GM18511 (cell line): ENCODE measurements around the gene SUSD3.

Experiments used
- ATAC-seq: cut with Tn5 transposase; IDR thresholded peaks from one replicate; pipeline ENCODE4 v1.9.1; 2021; ENCODE audit warnings: mild to moderate bottlenecking, moderate library complexity; ENCODE audit not compliant: unreplicated experiment

SUSD3 gene

DNA sequence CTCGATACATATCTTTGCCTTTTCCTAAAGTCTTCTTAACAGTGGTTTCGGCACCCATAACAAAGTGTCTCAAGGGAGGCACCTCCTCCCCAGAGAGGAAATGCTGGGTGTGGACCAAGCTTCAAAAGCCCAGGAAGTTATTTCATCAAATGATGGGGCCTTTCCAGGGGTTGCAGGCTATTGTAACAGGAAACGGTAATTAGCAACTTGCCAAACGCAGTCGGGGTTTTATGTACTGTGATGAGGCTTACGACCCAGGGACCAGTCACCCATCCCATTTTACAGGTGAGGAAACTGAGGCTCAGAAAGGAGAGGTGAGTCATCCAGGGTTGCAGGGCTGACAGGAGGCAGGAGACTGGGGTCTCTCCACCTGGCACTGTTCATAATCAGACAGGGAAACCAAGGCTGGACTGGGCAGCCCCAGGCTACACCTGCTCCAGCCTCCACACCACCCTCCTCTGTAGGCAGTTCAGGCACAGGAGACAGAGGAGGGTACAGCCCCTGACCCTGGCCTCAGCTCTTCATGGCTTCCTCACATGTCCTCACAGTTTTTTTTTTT lies 30.0 kb upstream of the SUSD3 start:
- ATAC-seq, result no peak

DNA sequence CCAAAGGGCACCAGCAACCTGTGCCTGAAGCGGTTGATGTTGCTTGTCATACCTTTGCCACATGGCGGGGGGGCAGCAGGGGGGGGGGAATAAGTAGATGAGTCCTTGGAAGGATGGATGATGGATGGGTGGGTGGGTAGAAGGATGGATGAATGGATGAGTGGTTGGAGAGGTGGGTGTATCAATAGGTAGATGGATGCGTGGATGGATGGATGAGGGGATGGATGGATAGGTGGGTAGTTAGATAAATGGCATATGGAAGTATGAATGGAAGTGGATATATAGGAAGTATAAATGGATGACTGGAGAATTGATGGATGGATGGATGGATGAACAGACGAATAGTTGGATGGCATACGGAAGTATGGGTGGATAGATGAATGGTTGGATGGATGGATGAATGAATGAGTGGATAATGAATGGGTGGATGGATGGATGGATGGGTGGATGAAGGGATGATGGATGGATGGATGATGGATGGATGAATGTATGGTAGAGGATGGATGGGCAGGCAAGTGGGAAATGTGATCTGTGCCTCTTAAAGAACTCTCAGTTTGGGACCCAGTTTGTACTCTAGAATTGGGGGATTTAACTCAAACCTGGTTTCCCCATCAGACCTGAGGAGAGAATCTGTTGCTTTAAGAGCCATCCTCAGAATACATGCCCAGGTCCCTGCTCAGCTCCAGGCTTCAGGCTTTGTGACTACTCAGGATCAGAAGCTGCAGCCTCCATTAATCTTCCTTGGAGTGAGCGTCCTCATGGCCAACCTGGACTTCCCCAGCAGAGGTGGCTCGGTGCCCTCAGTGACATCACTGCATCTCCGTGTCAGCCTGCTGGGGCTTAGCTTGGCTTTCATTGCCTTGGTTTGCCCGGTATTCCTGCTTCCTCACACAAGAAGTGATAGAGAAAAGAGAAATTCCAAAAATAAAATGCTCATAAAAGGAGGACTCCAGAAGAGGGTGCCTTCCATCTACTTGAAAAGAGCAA lies 27.6 kb upstream of the SUSD3 start:
- no peak for ATAC-seq

DNA sequence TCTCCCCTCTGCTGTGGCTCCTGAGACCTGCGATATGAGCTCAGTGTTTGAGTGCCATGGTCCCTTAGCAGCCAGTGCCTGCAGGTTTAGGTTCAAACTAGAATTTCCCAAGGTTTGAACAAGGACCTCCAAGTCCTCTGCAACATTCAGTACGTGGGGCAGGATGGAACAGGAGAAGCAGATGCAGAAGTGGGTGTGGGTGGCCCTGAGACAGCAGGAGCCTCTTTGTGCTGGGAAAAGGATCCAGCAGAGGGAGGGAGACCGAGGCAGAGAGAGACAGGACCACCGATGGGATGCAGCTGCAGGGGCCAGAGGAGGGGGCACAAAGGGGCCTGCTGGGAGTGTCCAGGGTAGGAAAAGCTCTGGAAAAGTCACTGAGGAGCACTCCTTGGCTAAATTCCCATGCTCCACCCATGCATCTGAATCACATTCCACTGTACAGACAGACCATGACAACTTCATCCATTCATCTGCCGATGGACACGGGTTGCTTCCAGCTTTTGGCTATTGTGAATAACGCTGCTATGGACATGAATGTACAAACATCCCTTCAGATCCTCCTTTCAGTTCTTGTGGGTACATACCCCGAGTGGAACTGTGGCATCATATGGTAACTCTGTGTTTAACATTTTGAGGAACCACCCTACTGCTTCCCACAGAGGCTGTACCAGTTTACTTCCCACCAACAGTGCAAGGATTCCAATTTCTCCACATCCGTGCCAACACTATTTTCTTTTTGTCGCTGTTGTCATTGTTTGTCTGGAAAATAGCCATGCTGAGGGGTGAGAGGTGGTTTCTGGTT lies 26.7 kb upstream of the SUSD3 start:
- no peak for ATAC-seq

DNA sequence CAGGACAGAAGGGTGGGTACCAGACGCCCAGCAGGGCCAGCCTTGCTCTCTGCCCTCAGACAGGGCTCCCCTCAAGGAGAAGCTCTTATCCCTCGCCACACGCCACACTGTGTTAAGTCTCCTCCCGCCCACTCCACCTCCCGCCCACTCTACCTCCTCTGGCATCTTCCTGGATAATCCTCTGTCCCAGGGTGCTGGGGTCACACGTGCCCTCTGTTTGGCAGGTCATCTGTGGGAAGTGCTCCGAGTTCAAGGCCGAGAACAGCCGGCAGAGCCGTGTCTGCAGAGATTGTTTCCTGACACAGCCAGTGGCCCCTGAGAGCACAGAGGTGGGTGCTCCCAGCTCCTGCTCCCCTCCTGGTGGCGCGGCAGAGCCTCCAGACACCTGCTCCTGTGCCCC lies 26.0 kb upstream of the SUSD3 start:
- no peak for ATAC-seq

DNA sequence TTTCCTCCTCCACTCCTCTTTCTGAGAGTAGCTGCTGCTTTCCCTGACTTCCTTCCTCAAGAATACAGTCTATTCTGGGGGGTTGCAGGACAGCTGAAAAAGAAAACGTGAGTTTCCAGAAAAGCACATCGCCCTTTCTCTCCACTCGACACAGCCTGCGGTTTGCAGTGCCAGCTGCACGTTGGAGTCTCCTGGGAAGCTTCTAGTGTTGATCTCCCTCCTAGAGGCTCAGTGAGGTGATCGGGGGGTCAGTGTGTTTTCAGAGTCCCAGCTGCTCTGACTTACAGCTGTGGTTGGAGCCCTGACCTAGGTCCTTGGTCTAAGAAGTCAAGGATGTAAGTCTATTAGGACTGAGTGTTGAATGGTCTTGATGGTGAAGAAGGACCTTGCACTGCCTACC lies 25.0 kb upstream of the SUSD3 start:
- no peak for ATAC-seq

DNA sequence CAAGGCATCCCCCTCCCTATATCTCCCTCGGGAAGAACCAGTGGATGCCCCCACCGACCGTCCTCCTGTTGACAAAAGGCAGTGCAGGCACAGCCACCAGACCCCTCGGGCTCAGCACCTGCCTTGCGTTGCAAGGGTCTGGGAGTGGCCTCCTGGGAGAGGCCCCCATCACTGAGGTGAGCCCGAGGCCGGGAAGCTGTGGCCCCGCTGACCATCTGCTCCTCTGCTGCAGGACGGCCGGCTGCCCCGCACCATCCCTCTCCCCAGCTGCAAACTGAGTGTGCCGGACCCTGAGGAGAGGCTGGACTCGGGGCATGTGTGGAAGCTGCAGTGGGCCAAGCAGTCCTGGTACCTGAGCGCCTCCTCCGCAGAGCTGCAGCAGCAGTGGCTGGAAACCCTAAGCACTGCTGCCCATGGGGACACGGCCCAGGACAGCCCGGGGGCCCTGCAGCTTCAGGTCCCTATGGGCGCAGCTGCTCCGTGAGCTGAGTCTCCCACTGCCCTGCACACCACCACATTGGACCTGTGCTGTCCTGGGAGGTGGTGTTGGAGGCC lies 23.3 kb upstream of the SUSD3 start:
- no peak for ATAC-seq

DNA sequence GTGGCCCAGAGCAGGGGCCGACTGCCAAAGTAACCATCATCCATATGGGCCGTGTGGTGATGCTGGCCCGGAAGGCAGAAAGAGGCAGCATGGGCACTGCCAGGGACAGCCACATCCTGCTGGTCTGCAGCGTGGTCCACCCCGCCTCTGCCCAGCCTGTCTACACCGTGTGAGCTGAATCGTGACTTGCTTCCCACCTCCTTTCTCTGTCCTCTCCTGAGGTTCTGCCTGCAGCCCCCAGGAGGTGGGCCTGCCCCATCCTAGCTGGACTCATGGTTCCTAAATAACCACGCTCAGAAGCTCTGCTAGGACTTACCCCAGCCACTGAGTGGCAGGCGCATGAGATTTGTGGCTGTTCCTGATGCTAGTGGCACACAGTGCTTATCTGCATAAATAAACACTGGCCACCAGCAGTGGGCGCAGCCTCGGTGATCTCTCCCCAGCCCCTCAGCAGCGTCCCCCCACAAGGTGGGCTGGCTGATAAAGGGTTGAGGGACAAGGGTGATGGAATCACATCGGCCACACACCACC lies 22.6 kb upstream of the SUSD3 start:
- no peak for ATAC-seq

DNA sequence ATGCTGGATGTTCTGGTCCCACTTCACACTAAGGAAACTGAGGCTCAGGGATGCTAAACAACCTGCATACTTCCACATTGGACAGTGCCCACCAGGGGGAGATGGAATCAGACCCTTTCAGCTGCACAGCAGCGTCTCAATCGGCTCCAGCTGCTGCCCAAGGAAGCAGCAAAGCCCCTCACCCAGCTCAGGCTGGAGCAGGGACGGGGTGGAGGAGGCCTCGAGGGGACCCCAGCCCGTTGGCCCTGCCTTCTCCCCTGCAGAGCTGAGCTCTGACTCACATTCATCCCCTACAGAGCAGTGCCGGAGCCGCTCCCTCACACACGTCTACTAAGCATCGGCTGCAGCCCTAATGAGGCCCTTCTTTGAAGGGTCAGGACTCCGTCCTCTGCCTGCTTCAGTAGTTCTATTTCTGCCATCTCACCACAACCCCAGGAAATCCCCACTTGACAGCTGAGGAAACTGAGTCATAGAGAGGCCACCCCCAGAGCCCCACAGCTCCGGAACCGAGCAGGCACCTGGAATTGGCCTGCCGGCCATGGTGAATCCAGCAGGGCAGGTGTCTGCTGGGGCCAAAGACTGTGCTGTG lies 21.5 kb upstream of the SUSD3 start:
- ATAC-seq, result no peak

DNA sequence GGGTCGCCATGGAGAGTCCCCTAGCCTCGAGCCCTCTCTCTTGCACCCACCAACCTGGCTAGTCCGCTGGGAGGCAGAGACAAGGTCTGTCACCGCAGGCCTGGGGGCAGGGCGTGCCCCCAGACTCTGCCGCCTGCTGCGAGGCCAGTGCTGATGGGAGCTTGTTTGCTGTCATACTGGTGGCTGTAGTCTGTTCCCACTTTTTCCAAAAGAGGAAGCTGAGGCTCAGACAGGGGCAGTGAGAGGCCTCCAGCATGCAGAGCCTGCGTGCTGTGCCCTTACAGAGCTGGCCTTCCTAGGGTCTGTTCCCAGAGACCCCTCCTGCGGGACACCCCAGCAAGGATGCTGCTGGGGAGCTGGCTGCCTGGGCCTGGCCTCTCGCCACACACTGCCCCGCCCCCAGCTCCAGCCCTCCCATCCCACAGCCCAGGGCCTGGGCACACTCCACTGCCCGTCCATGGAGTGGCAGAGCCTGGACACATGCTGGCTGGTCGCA lies 21.0 kb upstream of the SUSD3 start:
- no peak for ATAC-seq

DNA sequence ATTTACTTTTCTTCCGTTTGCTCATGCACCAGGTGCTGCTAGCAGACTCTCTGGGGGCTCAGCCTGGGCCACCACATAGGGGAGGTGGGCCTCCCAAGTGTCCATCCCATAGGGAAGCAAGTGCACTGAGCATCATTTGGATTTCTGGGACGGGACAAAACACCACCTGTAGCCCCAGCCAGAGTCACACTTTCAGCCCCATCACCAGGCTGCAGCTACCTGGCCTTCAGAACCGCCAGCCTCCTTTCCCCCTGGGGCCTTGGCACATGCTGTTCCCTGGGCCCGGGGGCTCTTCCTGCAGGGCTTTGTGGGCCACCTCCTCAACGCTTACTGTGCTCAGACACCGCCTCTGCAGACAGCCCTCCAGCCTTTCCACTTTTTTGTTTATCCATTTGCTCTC lies 19.6 kb upstream of the SUSD3 start:
- no peak for ATAC-seq

DNA sequence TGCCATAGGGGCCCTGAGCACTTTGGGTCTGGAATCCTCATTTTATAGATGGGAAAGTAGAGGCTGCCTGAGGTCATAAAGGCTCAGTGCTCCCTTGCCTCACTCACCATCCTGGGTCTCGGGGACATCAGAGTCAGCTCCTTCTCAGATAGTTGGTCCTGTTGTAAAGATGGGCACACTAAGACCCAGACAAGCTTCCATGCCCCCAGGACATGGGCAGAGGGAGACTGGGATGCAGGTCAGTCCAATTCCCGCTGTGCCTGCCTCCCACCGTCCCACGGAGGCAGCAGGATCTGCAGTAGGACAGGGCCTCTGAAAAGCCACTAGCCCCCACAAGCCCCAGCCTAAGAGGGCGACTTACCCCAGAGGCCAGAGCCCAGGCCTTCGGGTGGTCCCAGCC lies 19.0 kb upstream of the SUSD3 start:
- no peak for ATAC-seq

DNA sequence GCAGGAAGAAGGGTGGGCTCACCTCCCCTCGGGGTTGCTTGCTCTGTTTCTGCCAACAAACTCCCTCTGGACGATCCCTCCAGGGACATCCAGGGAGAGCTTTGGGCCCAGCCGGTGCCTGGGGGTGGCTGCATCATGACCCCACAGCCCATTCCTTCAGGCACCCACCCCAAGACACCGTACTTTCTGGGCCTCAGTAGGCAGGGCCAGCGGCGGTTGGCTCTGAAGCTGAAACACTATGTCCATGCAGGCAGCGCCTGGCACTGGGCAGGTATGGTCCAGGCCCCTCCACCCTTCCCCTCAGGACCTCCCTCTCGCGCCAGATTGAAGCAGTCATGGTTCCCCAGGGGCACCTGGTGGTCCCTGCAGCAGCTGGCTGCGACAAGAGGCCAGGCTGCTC lies 18.5 kb upstream of the SUSD3 start:
- ATAC-seq, result no peak

DNA sequence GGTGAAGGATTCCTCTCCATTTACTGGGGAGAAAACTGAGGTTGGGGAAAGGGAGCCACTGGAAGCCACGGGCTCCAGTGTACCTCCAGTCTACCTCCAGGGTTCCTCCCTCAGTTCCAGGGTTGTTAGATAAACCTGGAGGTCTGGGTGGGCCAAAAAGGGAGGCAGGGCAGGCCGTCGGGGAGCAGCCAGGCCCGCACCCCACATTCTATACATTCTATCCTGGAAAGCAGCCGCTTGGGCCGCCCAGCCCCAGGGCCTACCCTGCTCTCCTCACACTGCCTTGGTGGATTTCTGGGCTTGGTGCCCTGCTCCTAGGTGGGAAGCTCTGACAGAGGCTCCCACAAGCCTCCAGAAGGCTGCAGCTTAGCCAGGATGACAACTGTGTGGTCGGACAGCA lies 18.1 kb upstream of the SUSD3 start:
- ATAC-seq, result no peak

DNA sequence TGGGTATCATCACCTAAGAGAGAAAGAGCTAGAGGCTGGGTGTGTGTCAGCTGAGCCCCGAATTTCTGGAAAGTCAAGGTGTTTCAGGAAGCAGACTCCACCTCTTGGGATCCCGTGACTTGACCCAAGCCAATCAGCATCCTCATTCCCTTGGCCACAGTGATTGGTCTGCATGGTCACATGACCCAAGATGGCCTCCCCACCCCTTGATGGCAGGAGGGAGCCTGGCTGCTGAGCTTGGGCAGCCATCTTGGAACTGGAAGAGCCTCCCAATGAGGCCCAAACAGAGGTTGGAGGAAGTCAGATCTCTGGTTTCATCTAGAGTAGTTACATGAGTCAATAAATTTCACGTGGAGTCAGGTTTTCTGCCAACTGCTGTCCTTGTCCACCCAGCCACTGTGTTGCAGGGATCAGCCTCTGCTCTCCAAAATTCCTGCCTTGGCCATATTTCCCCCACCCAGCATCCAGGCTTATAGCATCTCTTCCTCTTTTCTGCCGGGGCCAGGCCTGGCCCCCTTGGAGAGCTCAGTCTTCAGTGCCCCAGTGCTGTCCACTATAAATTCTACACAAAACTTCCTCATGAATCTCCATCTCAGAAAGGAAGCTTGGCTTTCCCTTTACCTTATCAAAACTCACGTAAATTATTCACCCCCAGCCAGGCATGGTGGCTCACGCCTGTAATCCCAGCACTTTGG lies 17.2 kb upstream of the SUSD3 start:
- no peak for ATAC-seq

DNA sequence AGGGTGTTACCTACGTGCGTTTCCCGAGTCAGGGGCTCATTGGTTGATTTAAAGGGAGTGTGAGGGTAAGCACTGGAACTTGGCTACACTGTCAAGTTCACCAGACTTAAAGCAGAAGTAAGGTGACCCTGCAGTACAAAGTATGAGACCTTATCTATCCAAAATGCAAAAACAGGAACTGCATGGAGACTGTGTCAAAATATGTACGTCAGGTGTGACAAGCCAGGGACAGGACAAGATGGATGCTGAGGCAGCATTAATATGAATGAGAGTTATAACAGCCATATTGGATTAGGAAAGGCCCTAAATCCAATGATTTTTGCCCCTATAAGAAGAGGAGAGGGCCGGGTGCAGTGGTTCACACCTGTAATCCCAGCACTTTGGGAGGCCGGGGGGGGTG lies 15.4 kb upstream of the SUSD3 start:
- no peak for ATAC-seq

DNA sequence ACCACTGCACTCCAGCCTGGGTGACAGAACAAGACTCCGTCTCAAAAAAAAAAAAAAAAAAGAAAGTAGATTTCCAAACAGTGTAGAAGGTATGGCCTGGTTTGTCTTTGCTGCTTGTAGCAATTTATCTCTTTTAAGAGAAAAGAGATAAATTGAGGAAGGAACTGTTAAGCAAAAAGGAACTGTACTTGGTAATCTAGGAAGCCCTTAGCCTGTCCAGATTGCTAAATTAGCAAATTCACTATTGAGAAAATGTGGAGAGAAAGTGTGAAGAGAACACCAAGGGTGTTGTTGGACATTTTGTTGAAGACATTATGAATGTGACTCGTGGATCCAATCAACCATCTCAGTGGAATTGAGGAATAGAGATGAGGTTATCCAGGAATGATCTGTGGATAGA lies 13.0 kb upstream of the SUSD3 start:
- ATAC-seq, result no peak

DNA sequence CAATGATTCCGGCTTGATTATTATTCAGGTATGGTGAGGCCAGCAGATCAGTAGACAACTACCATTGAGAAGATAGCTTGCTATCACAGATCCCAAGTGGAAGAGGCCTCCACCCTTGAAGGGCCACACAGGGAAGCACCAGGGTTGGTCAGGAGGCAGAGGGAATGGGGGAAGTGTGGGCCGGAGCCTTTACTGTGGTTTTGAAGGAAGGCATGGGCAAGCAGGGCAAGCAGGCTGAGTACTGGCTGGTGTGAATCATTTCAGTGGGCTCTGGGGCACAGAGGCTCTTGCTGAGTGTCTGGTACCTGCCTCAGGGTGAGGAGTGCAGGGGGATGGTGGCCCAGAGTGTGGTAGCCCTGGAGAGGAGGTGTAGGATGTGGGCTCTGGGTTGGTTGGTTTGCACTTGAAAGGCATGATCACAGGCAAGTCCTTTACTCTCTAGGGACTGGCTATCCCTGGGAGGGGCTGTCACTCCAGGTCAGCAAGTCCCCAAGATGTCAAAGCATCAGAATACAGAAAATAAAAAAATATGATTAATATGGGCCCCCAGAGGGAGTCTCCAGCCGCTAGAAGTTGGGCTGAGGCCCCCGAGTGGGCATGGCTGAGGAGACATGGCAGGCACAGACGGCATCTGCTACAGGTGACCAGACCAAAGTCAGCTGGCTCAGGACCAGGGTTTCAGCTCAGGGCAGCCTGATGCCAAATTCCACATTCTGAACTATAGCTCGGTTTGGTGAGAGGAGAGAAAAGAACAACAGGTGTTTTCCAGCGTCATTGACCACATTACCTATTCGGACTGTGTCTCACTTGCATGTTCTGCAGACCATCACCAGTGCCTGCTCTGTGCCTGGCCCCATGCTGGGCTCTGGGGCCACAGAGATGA lies 9.7 kb upstream of the SUSD3 start:
- ATAC-seq, result no peak

DNA sequence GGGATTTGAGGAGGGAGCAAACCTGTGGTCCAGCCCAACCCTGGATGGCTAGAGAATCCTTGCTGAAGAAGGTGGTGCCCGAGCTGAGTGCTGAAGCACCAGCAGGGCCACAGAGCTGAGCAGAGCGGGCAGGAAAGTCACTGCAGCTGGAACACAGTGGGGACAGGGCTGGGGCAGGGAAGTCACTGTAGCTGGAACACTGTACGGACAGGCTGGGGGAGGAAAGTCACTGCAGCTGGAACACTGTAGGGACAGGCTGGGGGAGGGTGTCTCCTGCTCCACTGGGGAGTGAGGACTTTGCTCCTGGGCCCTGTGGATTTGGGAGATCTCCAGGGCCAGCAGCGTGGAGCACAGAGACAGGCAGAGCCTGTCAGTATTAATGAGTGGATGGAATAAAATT lies 9.0 kb upstream of the SUSD3 start:
- no peak for ATAC-seq

DNA sequence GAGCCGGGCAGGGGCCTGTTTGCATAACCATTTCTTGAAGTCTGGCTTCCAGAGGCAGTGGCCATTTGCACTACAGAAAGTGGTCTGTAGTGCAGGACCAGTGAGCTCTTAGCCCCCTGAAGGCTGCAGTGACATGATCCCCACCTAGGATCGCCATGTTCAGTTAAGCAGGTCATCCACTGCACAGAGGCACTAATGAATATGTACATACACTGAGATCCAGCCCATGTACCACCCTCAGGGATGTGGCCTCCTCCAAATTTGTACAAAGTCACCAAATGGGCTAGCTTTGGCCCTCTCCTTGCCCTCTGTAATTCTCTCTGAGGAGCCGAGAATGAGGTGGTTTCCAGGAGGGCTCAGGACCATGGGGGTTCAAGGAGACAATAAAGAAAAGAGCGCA lies 8.3 kb upstream of the SUSD3 start:
- ATAC-seq, result no peak
